Spleen (tissue), 7 donors: ENCODE data around the gene COL4A1.

ENCODE experiments used
- POLR2A ChIP-seq, 3 donors: fragments of 450-650 bp; IDR thresholded peaks; one replicate each; pipeline ENCODE4 v1.5.1; 2017; ENCODE audit warnings: antibody characterized with exemption in 3 of 3, mild to moderate bottlenecking in 1 of 3
- POLR2AphosphoS5 ChIP-seq, 3 donors: sonication (generic); formaldehyde crosslinking; IDR thresholded peaks; one replicate each; pipeline ENCODE4 v1.5.1; 2017; ENCODE audit warnings: antibody characterized with exemption in 3 of 3
- TF ChIP-seq, protein P1 (sequence below), 11 experiments: fragments of 200-600 bp in 7 of 11; fragments of 450-650 bp in 4 of 11; sonication (generic) in 4 of 11; IDR thresholded peaks in 8 of 11; conservative IDR thresholded peaks in 3 of 11; 1 replicate in 7 of 11; 2 replicates in 4 of 11; pipeline versions ENCODE4 v1.4.0 to v1.8.0; 2016 to 2021; ENCODE audit warnings: antibody characterized with exemption in 11 of 11, inconsistent platforms in 4 of 11, mild to moderate bottlenecking in 1 of 11
- donor health status: DM: no; HTN: no; CAD: no; lungs with moderate emphysema.
- donor health status: DM: no; HTN: no; CAD: no.
- donor health status: DM: no; HTN: no; CAD: no.

DNA sequence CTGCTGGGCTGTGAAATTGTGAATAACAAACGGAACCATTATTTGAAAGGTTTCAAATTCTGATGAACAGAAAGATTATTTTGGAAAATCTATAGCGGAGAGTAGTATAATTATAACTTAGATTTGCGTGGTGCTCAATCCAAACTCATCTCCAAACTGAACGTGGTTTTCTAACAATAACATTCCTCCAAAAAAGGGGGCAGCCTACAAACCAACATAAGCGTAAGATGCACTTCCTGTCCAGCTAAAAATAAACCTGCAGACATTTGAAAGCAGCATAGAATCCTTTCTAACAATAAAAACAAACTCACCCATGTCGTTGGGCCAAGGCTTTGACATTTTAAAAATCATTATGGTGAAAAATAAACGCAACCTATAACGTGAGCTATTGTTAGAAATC, 178.4 kb downstream of the COL4A1 start:
- TF ChIP-seq, protein P1, sequence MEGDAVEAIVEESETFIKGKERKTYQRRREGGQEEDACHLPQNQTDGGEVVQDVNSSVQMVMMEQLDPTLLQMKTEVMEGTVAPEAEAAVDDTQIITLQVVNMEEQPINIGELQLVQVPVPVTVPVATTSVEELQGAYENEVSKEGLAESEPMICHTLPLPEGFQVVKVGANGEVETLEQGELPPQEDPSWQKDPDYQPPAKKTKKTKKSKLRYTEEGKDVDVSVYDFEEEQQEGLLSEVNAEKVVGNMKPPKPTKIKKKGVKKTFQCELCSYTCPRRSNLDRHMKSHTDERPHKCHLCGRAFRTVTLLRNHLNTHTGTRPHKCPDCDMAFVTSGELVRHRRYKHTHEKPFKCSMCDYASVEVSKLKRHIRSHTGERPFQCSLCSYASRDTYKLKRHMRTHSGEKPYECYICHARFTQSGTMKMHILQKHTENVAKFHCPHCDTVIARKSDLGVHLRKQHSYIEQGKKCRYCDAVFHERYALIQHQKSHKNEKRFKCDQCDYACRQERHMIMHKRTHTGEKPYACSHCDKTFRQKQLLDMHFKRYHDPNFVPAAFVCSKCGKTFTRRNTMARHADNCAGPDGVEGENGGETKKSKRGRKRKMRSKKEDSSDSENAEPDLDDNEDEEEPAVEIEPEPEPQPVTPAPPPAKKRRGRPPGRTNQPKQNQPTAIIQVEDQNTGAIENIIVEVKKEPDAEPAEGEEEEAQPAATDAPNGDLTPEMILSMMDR (IDR thresholded peaks at IDR 0.05 in 8 of 11, conservative IDR thresholded peaks at IDR 0.05 in 3 of 11): no peak
- TF ChIP-seq POLR2A (IDR thresholded peaks at IDR 0.05) (no peak), POLR2AphosphoS5 (IDR thresholded peaks at IDR 0.05) (no peak)
